ENCODE measurements around the gene UBXN11. TPM values are rescaled to one million over a fixed set of nuclear protein-coding genes. Genes with fewer than 3 reads are reported as not detected.

UBXN11 gene
- total RNA-seq, 2 experiments from 2014 or later: 24.5 to 26.1 TPM

Other genes with a start within 250 kb of the UBXN11 start
- under 1 TPM; 0.17 to 0.19 TPM for gene TRIM63, start 239.0 kb downstream of the UBXN11 start, total RNA-seq
- 10 to 100 TPM; 14.9 to 15.2 TPM for gene PDIK1L, start 194.8 kb downstream of the UBXN11 start, total RNA-seq
- not detected for gene FAM110D, start 147.6 kb downstream of the UBXN11 start, total RNA-seq
- not detected for gene C1orf232, start 137.7 kb downstream of the UBXN11 start, total RNA-seq
- gene ZNF593, start 136.7 kb downstream of the UBXN11 start, total RNA-seq: 10 to 100 TPM; 37.4 to 38.0 TPM
- not detected for gene ZNF593OS, start 134.8 kb downstream of the UBXN11 start, total RNA-seq
- gene CNKSR1, start 129.1 kb downstream of the UBXN11 start, total RNA-seq: 1 to 10 TPM; 1.3 to 1.5 TPM
- not detected for gene CATSPER4, start 116.0 kb downstream of the UBXN11 start, total RNA-seq
- gene CEP85, start 72.4 kb downstream of the UBXN11 start, total RNA-seq: 10 to 100 TPM; 30.3 to 32.6 TPM
- gene SH3BGRL3, start 26.6 kb downstream of the UBXN11 start, total RNA-seq: 100 to 1,000 TPM; 305 to 320 TPM
- gene CD52, start 11.3 kb upstream of the UBXN11 start, total RNA-seq: 100 to 1,000 TPM; 261 to 291 TPM
- 1 to 10 TPM; 1.3 to 1.6 TPM for gene CRYBG2, start 47.5 kb upstream of the UBXN11 start, total RNA-seq
- not detected for gene ZNF683, start 66.1 kb upstream of the UBXN11 start, total RNA-seq
- not detected for gene LIN28A, start 104.2 kb upstream of the UBXN11 start, total RNA-seq
- 10 to 100 TPM; 41.9 to 45.5 TPM for gene DHDDS, start 125.7 kb upstream of the UBXN11 start, total RNA-seq
- 100 to 1,000 TPM; 755 to 762 TPM for gene HMGN2, start 165.8 kb upstream of the UBXN11 start, total RNA-seq
- gene RPS6KA1, start 223.1 kb upstream of the UBXN11 start, total RNA-seq: 100 to 1,000 TPM; 109 to 112 TPM